Thoracic aorta (tissue), 2 donors: ENCODE data around the gene AQP11. TPM values are rescaled to one million over a fixed set of nuclear protein-coding genes. Genes with fewer than 3 reads are reported as not detected.

Experiments
- ATAC-seq: fragments of 150-250 bp; one replicate; pipeline ENCODE4 v1.8.0; 2017; ENCODE audit warnings: low read depth; ENCODE audit not compliant: insufficient number of reproducible peaks, low FRiP score
- DNase-seq: peaks from one replicate; pipeline ENCODE4 v3.0.0-alpha.2; 2020; ENCODE audit warnings: low spot score
- H3K27ac ChIP-seq, 2 donors: fragments of 200-600 bp; sonication (generic); 1 replicate in 1 of 2; 2 replicates in 1 of 2; pipeline ENCODE4 v1.5.1; 2016; ENCODE audit warnings: mild to moderate bottlenecking in 2 of 2, moderate library complexity in 2 of 2
- H3K27me3 ChIP-seq: fragments of 200-600 bp; sonication (generic); replicated peaks from 2 replicates; pipeline ENCODE4 v1.6.0; 2016; ENCODE audit warnings: mild to moderate bottlenecking; ENCODE audit not compliant: insufficient read depth
- H3K36me3 ChIP-seq: fragments of 200-600 bp; sonication (generic); one replicate; pipeline ENCODE4 v1.5.1; 2016
- H3K4me1 ChIP-seq, 2 donors: fragments of 200-600 bp; sonication (generic); 1 replicate in 1 of 2; 2 replicates in 1 of 2; pipeline versions ENCODE4 v1.5.1 to v1.6.0; 2016; ENCODE audit warnings: low read depth in 2 of 2, mild to moderate bottlenecking in 1 of 2; ENCODE audit not compliant: control insufficient read depth in 1 of 2
- H3K4me3 ChIP-seq: fragments of 200-600 bp; sonication (generic); 2 replicates; pipeline ENCODE4 v1.5.1; 2016; ENCODE audit warnings: mild to moderate bottlenecking
- H3K9me3 ChIP-seq: fragments of 200-600 bp; sonication (generic); 2 replicates; pipeline ENCODE4 v1.5.1; 2016
- total RNA-seq, 2 donors: library from RNA; depleted of rRNA; stranded (reverse); fragments of >200 nt; gene quantifications; one replicate each; pipeline versions ENCODE4 v1.1.0 to v1.2.3, GENCODE V29; 2016
- TF ChIP-seq, protein P1 (sequence below): fragments of 200-600 bp; sonication (generic); IDR thresholded peaks from one replicate; pipeline ENCODE4 v1.5.1; 2019; ENCODE audit warnings: antibody characterized with exemption

The AQP11 gene
- total RNA-seq, 2 donors from 2014 or later = not detected

DNA sequence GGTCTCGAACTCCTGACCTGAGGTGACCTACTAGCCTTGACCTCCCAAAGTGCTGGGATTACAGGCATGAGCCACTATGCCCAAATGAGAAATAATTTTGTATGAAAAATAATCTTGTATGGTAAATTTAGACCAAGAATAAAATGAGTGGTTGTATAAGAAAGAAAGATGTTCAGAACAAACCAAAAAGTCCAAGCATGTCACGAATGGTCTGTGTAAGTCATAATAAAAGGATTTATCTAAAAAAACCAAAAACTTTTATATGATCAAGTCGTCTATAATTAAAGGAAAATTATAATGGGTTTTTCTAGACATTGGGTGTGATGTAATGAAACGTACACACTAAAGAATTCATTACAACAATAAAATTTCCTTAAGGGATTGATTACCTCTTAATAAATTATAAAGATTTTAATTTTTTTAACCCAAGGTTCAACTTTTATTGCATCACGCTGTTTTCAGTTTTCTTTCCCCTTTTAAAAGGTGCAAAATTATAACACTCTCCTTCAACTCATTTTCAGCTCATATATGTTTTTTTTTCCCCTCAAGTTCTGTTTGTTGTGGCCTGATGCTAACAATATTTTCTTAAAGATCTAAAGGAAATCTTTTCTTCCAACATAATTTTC is 8.9 kb upstream of the AQP11 start:
- ATAC-seq (no peak), DNase-seq (no peak)
- H3K4me3 ChIP-seq = no peak overlapping the region
- TF ChIP-seq, protein P1, sequence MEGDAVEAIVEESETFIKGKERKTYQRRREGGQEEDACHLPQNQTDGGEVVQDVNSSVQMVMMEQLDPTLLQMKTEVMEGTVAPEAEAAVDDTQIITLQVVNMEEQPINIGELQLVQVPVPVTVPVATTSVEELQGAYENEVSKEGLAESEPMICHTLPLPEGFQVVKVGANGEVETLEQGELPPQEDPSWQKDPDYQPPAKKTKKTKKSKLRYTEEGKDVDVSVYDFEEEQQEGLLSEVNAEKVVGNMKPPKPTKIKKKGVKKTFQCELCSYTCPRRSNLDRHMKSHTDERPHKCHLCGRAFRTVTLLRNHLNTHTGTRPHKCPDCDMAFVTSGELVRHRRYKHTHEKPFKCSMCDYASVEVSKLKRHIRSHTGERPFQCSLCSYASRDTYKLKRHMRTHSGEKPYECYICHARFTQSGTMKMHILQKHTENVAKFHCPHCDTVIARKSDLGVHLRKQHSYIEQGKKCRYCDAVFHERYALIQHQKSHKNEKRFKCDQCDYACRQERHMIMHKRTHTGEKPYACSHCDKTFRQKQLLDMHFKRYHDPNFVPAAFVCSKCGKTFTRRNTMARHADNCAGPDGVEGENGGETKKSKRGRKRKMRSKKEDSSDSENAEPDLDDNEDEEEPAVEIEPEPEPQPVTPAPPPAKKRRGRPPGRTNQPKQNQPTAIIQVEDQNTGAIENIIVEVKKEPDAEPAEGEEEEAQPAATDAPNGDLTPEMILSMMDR = no peak
- no peak overlapping the region for H3K27ac ChIP-seq
- no peaks in the 10 kb centered on the region for H3K27me3 ChIP-seq
- no peaks in the 10 kb centered on the region for H3K9me3 ChIP-seq
- no peaks in the 10 kb centered on the region for H3K4me1 ChIP-seq
- H3K36me3 ChIP-seq = no peaks in the 10 kb centered on the region

DNA sequence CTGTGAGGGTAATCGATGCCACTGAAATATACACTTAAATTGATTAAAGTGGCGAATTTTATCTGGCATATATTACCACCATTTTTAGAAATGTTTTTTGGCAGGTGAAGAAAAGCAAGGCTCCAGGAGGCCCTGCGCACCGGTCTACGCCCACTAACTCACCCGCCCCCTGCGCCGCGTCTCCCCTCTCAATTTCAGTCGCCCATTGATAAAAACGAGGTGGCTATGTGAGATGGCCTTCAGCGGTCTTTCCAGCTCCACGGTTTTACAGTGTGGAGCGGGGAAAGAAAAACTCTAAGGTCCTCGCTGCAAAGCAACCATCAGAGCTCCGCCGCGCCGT is 602 bp upstream of the AQP11 start:
- H3K36me3 ChIP-seq = no peaks in the 10 kb centered on the region
- no peaks in the 10 kb centered on the region for H3K27me3 ChIP-seq
- peaks cover 5 to 6% of the 10 kb centered on the region in 2 donors for H3K4me1 ChIP-seq
- TF ChIP-seq, protein P1 = no peak
- DNase-seq (no peak), ATAC-seq (no peak)
- peak overlapping the region in 1 of 2 donors; percentile 50 for H3K27ac ChIP-seq
- H3K9me3 ChIP-seq = no peaks in the 10 kb centered on the region
- peak overlapping the region; percentile 76 for H3K4me3 ChIP-seq

DNA sequence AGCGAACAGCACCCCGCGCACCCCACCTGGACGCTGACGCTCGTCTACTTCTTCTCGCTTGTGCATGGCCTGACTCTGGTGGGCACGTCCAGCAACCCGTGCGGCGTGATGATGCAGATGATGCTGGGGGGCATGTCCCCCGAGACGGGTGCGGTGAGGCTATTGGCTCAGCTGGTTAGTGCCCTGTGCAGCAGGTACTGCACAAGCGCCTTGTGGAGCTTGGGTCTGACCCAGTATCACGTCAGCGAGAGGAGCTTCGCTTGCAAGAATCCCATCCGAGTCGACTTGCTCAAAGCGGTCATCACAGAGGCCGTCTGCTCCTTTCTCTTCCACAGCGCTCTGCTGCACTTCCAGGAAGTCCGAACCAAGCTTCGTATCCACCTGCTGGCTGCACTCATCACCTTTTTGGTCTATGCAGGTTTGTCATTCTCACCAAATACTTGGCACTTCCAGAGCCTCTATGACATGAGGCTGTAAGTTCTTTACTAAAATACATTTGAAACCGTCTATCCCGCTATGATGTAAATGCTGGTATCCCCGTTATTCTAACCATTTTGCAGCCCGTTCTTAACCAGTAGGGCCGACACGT is 535 bp downstream of the AQP11 start:
- peaks cover 5 to 6% of the 10 kb centered on the region in 2 donors for H3K4me1 ChIP-seq
- peak overlapping the region; percentile 76 for H3K4me3 ChIP-seq
- DNase-seq (no peak), ATAC-seq (no peak)
- TF ChIP-seq, protein P1 = no peak
- H3K36me3 ChIP-seq = no peaks in the 10 kb centered on the region
- no peaks in the 10 kb centered on the region for H3K9me3 ChIP-seq
- H3K27me3 ChIP-seq = no peaks in the 10 kb centered on the region
- peak overlapping the region; percentile 50 to 58 for H3K27ac ChIP-seq

DNA sequence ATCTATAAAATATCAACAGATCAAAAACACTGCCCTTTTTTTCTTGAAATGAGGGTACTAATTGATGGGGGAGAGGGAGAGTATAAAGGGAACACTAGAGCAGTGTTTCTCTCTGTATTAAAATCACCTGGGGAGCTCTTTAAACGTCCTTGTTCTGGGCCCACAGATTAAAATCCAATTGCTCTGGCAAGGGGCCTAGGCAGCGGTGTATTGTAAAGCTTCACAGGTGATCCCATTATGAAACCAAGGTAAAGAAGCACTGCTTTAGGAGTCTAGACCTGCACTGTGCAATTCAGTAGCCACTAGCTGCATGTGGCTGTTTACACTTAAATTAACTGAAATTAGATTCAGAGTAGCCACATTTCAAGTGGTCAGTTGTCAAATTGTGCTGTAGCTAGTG is 3.0 kb downstream of the AQP11 start:
- Histone ChIP-seq H3K4me3 (no peak overlapping the region), H3K4me1 (peaks cover 5 to 6% of the 10 kb centered on the region in 2 donors), H3K27ac (no peak overlapping the region), H3K36me3 (no peaks in the 10 kb centered on the region), H3K9me3 (no peaks in the 10 kb centered on the region), H3K27me3 (no peaks in the 10 kb centered on the region)
- DNase-seq (no peak), ATAC-seq (no peak)
- TF ChIP-seq, protein P1 = no peak

DNA sequence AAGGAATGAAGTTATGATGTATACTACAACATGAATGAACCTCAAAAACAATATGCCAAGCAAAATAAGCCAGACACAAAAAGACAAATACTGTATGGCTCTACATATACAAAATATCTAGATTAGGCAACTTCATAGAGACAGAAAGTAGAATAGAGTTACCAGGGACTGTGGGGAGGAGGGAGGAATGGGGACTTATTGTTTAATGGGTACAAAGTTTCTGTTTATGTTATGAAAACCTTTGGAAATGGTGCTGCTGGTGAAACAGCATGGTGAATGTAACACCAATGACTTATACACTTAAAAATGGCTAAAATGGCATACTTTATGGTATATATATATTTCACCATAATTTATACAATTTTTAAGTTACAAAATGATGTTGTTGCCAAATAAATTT is 4.1 kb downstream of the AQP11 start:
- no peak overlapping the region for H3K27ac ChIP-seq
- H3K9me3 ChIP-seq = no peaks in the 10 kb centered on the region

More for the DNA sequence above, 4.1 kb downstream of the AQP11 start:
- H3K4me1 ChIP-seq = peaks cover under 1 to 1% of the 10 kb centered on the region in 2 donors
- ATAC-seq = no peak
- TF ChIP-seq, protein P1 = no peak
- no peaks in the 10 kb centered on the region for H3K27me3 ChIP-seq
- no peaks in the 10 kb centered on the region for H3K36me3 ChIP-seq
- no peak for DNase-seq
- H3K4me3 ChIP-seq = no peak overlapping the region
